ENCODE measurements around the gene CPA4. TPM values are rescaled to one million over a fixed set of nuclear protein-coding genes. Genes with fewer than 3 reads are reported as not detected.
A peak's percentile ranks its signal among the peaks of the same experiment; 100 is the strongest.

Gene CPA4
- total and polyA plus RNA-seq, 8 donors = 4.5 to 12.4 (median 6.4) TPM

DNA sequence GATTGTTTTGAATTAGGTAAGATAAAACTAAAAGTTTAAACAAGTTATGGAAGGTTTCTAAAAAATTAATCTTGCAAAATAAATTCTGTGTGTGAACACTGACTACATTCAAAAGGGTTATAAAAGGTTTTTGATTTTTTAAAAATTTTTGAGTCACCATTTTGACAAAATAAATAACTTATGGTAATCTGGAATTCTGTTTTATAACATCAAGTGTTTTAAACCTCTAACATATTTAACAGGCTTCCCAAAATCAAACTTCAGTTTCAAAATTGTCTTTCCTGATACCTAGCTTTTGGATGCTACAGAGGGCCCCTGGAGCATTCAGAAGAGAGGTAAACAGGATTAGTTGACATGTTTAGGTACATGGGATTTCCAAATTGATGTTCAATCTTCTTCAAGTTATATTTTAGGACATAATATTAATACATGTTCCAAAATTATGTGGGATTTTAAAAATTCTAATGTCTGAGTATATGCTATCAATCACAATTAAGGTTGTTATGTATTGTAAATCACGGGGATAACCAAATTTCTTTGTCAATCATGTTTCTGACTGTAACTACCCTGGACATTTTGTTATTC, 34.4 kb upstream of the CPA4 start:
- Histone ChIP-seq H3K36me3 (no peaks in the 10 kb centered on the region), H3K4me1 (no peaks in the 10 kb centered on the region), H3K9me3 (no peaks in the 10 kb centered on the region), H3K4me3 (no peak overlapping the region), H3K27me3 (no peaks in the 10 kb centered on the region), H3K27ac (no peak overlapping the region)
- no peak for DNase-seq
- intact Hi-C loops (cut with DNase I) = no loop called here
- ATAC-seq = no peak
- WGBS, 2 donors = 87 to 89% methylated on average over 1 of the region's 1 CpG
- TF ChIP-seq, protein P1, sequence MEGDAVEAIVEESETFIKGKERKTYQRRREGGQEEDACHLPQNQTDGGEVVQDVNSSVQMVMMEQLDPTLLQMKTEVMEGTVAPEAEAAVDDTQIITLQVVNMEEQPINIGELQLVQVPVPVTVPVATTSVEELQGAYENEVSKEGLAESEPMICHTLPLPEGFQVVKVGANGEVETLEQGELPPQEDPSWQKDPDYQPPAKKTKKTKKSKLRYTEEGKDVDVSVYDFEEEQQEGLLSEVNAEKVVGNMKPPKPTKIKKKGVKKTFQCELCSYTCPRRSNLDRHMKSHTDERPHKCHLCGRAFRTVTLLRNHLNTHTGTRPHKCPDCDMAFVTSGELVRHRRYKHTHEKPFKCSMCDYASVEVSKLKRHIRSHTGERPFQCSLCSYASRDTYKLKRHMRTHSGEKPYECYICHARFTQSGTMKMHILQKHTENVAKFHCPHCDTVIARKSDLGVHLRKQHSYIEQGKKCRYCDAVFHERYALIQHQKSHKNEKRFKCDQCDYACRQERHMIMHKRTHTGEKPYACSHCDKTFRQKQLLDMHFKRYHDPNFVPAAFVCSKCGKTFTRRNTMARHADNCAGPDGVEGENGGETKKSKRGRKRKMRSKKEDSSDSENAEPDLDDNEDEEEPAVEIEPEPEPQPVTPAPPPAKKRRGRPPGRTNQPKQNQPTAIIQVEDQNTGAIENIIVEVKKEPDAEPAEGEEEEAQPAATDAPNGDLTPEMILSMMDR (IDR thresholded peaks at IDR 0.05) = no peak
- FAIRE-seq = no peak

DNA sequence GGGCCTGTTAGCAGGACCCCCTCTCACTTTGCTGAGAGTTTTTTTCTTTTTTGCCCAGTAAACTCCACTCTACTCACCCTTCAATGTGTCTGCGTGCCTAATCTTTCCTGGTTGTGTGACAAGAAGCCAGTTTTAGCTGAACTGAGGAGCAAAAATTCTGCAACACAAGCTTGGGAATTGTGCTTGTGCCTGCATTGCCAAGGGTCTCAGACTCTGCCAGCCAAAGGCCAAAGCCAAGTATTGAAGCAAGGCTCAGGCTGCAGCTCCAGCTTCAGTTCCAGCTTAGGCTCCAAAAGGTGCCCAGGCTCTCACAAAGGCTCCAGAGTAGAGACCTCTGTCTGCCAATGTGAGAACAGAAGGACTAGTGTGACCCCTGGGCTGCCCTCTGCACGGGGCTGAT, 30.5 kb upstream of the CPA4 start:
- WGBS, 2 donors = 40 to 49% methylated on average over 2 of the region's 2 CpGs
- DNase-seq (no peak), FAIRE-seq (no peak), ATAC-seq (no peak)
- Histone ChIP-seq H3K36me3 (no peaks in the 10 kb centered on the region), H3K27me3 (no peaks in the 10 kb centered on the region), H3K4me1 (peaks cover 0 to 14% (median 8%) of the 10 kb centered on the region in 3 donors), H3K4me3 (no peak overlapping the region), H3K9me3 (no peaks in the 10 kb centered on the region), H3K27ac (no peak overlapping the region)
- TF ChIP-seq, protein P1 (IDR thresholded peaks at IDR 0.05) = no peak
- intact Hi-C loops (cut with DNase I) = no loop called here

DNA sequence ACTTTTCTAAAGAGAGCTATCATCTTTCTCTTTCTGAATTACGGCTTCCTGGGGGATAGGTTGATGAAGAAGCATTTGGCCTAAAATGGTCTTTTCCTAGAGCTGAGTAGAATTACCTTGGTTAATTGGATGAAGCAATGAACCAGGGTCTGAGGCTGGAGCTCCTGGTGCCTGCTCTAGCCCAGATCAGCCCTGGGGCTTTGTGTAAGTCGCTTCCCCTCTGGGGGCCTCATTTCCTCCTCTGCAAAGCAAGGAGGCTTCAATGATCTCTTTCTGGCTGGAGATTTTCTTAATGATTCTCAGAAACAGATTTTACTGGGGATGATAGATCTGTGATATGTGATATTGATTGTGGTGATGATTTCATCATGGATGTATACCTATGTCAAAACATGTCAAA, 29.8 kb upstream of the CPA4 start:
- peaks cover 0 to 14% (median 8%) of the 10 kb centered on the region in 3 donors for H3K4me1 ChIP-seq
- ATAC-seq (no peak), DNase-seq (no peak), FAIRE-seq (no peak)
- H3K9me3 ChIP-seq = no peaks in the 10 kb centered on the region
- 66 to 94% methylated on average over 2 of the region's 2 CpGs for WGBS, 2 donors
- no peak overlapping the region for H3K27ac ChIP-seq
- H3K36me3 ChIP-seq = no peaks in the 10 kb centered on the region
- H3K4me3 ChIP-seq = no peak overlapping the region
- TF ChIP-seq, protein P1 (IDR thresholded peaks at IDR 0.05) = no peak
- intact Hi-C loops (cut with DNase I) = no loop called here
- H3K27me3 ChIP-seq = no peaks in the 10 kb centered on the region

DNA sequence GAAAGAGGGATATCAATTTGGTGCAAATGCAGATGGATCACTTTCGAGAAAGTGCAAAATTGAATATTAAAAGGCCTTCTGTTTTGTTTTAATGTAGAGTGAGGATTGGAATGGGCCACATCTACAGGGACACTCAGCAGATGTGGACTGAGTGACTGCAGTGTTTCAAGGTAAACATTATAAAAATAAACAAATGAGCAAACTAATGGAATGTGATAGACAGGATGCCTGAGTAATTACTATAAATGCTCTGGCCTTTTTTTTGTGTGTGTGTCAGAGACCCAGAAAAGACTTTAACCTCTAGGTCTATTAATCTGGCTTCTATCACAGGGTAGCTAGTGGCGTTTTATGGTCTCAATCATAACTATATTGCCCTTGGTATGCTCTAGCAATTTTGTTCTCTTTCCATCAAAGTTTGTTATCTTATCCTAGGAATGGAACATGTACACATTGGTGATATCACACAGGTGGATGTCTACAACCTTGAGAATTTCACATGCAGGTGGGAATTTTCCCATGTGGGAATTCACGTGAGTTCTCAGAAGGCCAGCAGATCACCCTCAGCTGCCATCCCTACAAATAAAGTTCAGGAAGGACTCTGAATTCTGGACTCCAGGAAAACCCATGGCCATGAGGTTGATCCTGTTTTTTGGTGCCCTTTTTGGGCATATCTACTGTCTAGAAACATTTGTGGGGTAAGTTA, 26.6 kb upstream of the CPA4 start, which contains the start of gene CPA2:
CPA2 (plus strand) TSS at position 606 of the 703 bp plus-strand sequence; CDS start at position 625, 19 bp downstream.
- ATAC-seq = peak; percentile 54 to 75 (median 72)
- peak in 4 of 6 donors; percentile 41 to 91 (median 84) for DNase-seq
- intact Hi-C loops (cut with DNase I) = no loop called here

More for the DNA sequence above, 26.6 kb upstream of the CPA4 start, which contains the start of gene CPA2:
- TF ChIP-seq, protein P1 (IDR thresholded peaks at IDR 0.05) = no peak
- Histone ChIP-seq H3K36me3 (peaks cover 0 to 22% (median 16%) of the 10 kb centered on the region in 3 donors), H3K27me3 (no peaks in the 10 kb centered on the region), H3K4me3 (peak within 1 kb of the TSS; percentile 1 to 55 (median 40)), H3K4me1 (peaks cover 0 to 19% (median 8%) of the 10 kb centered on the region in 3 donors), H3K27ac (peak within 1 kb of the TSS; percentile 85 to 91 (median 90)), H3K9me3 (no peaks in the 10 kb centered on the region)
- WGBS, 2 donors = 32 to 41% methylated on average over 3 of the region's 3 CpGs
- no peak for FAIRE-seq

All from pancreas (tissue), 10 donors.